Measurements from ENCODE around the gene AAMDC. TPM values are rescaled to one million over a fixed set of nuclear protein-coding genes. Genes with fewer than 3 reads are reported as not detected.
A peak's percentile ranks its signal among the peaks of the same experiment; 100 is the strongest.
"Not testable (repeated sequence)": the region's sequence is repeated elsewhere in the genome, so short reads cannot be mapped to it uniquely, and the experiment has no call there.

The AAMDC gene
- total RNA-seq, 1 experiment from 2014 or later: 21.1 TPM

DNA sequence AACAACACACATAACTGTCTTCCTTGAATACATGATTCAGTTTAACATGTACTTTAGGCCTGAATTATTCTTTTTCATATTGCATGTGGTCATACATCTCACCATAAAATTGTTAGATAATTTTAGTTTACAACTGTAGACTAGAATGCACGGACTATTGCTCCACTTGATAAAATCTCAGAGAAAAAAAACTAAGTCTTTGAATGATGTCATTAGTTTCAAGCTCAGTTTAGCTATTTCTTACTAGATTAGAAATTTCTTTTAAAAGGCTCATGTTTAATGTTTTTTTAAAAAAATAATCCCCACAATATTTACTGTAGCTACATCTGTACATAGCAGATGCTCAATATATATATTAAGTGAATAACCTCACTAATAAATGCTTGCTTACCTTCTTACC, 5.5 kb upstream of the AAMDC start:
- no peak for DNase-seq (ENCODE audit: low read depth)
- in situ Hi-C loops (cut with HindIII; ENCODE audit: low pct_unique_long_range_greater_than_20kb, low sequenced_read_pairs): no loop called here

DNA sequence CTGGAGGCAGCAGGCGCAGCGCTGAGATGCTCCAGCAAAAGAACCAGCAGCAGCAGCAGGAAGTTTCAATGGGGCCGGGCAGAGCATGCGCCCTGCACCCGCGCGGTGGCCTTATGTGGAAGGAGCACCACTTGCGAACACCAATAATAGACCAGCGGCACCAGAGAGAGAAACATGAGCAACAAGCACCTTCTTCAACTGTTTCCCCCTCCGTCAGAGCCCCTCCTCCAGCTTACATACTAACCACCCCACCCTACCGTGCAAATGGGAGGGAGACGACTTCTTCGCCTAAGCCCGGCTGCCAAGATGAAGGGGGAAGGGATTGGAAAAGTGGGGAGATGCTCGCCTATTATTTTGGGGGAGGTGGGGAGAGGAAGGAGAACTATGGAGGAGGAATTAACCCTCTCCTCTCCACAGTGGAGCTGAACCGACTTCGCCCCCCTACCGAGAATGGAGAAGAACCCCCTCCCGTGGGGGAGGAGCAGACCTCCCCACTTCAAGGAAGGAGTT, 1.5 kb upstream of the AAMDC start:
- in situ Hi-C loops (cut with HindIII; ENCODE audit: low pct_unique_long_range_greater_than_20kb, low sequenced_read_pairs): no loop called here
- peak; percentile 85 for DNase-seq (ENCODE audit: low read depth)

DNA sequence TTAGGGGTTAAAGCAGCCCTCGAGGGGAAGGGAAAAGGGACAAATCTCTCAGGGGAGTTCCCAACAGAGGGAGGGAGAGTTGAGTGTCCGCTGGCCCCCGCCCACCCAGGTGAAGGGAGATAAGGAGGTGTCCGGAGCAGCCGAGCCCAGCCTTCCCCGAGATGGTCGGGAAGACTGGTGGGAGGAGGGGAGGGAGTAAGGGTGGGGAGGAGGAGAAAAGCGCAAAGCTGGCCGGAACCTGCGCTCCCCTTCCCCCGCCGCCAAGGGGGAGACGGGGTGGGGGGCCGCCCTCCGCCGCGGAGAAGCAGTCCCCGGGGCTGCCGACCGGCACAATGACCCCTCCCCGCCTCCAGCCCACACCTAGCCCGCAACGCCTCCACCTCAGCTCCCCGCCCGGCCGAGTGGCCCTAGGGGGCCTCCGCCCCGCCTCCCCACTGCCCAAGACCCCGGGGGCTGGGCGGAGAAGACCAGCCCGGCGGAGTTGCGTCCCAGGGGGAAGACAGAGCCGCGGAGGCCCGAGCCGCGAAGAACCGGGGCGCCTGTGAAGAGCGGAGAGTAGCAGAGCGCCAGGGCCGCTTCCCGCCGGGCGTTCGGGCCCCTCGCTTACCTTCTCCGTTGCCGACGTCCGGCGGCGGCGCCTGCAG, 901 bp upstream of the AAMDC start:
- in situ Hi-C loops (cut with HindIII; ENCODE audit: low pct_unique_long_range_greater_than_20kb, low sequenced_read_pairs): no loop called here
- DNase-seq (ENCODE audit: low read depth): no peak

DNA sequence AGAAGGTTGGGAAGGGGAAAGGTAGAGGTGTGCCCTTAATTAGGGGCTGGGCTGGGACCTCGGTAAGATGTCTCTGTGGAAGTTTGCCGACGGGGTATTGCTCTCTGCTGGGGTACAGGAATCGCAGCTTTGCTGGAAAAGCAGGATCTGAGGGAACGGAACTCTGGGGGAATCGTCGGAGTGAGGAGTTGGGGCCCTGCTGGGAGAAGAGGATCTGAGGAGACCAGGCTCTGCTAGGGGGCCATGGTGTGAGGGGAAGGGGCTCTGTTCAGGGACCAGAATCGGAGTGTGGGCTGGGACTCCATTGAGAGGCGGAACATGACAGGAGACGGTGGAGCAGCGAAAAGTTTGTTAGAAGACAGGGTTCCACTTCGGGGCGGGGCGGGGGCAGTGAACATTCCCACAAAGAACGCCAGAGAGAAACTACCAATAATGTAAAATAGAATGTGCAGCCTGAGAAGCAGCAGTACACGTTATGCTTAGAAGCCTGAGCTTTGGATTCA, 456 bp downstream of the AAMDC start:
- in situ Hi-C loops (cut with HindIII; ENCODE audit: low pct_unique_long_range_greater_than_20kb, low sequenced_read_pairs): no loop called here
- peak; percentile 1 for DNase-seq (ENCODE audit: low read depth)

DNA sequence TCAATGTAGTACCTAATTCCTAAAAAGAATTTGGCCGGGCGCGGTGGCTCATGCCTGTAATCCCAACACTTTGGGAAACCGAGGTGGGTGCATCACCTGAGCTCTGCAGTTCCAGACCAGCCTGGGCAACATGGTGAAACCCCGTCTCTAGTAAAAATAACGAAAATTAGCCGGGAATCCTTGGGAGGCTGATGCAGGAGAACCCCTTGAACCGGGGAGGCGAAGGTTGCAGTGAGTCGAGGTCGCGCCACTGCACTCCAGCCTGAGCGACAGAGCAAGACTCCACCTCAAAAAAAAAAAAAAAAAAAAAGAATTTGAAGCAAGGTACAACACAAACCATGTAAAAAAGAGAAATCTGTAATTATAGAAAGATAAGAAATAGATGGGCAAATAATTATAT, 1.2 kb downstream of the AAMDC start:
- in situ Hi-C loops (cut with HindIII; ENCODE audit: low pct_unique_long_range_greater_than_20kb, low sequenced_read_pairs); DNase-seq (ENCODE audit: low read depth): not testable (repeated sequence)

DNA sequence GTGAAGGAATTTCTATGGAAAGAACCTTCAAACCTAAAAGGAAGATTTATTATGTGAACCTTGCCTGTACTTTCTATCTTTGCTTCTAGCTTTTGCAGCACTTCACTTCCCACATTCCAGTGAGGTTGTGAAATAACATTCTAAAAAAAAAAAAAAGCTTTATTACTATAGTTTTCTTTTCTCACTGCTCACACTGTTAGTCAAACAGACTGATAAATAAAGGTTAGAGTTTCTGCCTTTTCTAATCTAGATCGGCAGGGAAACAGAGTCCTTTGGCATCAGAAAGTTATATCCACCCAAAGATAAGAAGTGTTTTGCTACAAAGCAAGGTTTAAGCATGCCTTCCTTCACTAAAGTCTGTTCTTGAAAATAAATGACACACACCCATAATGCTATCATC, 2.8 kb downstream of the AAMDC start:
- DNase-seq (ENCODE audit: low read depth): no peak
- in situ Hi-C loops (cut with HindIII; ENCODE audit: low pct_unique_long_range_greater_than_20kb, low sequenced_read_pairs): no loop called here

DNA sequence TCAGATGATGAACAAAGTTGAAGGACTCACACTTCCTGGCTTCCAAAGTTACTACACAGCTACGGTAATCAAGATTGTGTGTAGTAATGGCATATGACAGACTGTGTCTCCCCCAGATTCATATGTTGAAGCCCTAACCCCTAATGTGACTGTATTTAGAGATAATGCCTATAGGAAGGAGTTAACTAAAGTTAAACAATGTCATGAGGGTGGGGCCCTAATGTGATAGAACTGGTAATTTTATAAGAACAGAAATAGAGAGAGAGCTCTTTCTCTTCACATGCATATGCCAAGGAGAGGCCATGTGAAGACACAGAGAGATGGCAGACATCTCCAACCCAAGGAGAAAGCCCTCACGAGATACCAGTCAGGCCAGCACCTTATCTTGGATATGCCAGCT, 8.0 kb downstream of the AAMDC start:
- no peak for DNase-seq (ENCODE audit: low read depth)
- in situ Hi-C loops (cut with HindIII; ENCODE audit: low pct_unique_long_range_greater_than_20kb, low sequenced_read_pairs): no loop called here

DNA sequence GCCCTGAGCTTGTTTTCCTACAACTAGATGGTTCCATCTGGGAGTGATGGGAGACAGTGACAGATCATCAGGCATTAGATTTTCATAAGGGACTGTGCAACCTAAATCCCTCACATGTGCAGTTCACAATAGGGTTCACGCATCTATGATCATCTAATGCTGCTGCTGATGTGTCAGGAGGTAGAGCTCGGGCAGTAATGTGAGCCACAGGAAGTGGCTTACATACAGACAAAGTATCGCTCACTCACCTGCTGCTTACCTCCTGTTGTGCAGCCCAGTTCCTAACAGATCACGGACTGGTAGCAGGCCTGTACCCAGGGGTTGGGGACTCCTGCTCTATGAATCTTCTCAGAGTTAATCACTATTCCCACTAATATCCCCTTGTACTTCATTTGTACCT, 12.4 kb downstream of the AAMDC start:
- in situ Hi-C loops (cut with HindIII; ENCODE audit: low pct_unique_long_range_greater_than_20kb, low sequenced_read_pairs): no loop called here

DNA sequence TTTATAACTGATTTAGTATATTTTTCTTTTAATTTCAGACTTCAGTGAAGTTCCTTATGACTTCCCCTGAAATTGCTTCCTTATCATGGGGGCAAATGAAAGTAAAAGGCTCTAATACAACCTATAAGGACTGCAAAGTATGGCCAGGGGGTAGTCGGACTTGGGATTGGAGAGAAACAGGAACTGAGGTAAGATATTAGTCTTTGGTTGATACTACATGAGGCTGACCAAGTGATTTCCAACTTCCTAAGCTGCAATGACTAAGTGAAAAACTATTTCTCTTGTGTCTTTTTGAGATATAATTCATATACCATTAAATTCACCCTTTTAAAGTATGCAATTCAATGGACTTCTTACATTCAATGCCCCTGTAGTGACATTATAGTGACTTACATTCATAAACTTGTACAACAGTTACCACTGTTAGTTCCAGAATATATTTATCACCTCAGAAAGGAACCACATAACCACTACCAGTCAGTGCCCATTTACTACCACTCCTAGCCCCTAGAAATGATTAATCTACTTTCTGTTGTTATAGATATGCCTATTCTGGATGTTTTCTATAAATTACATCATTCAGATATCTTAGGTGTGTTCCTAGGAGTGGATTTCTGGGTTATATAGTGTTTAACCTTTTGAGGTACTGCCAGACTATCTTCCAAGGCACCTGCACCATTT, 21.6 kb downstream of the AAMDC start:
- no peak for DNase-seq (ENCODE audit: low read depth)
- in situ Hi-C loops (cut with HindIII; ENCODE audit: low pct_unique_long_range_greater_than_20kb, low sequenced_read_pairs): no loop called here

More for the DNA sequence above, 12.4 kb downstream of the AAMDC start:
- DNase-seq (ENCODE audit: low read depth): no peak

DNA sequence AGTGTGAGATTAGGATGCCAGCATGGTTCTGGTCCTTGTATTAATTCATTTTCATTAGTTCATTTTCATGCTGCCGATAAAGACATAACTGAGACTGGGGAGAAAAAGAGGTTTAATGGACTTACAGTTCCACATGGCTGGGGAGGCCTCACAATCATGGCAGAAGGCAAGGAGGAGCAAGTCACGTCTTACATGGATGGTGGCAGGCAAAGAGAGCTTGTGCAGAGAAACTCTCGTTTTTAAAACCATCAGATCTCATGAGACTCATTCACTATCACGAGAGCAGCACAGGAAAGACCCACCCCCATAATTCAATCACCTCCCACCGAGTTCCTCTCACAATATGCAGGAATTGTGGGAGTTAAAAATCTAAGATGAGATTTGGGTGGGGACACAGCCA, 22.8 kb downstream of the AAMDC start:
- in situ Hi-C loops (cut with HindIII; ENCODE audit: low pct_unique_long_range_greater_than_20kb, low sequenced_read_pairs); DNase-seq (ENCODE audit: low read depth): not testable (repeated sequence)

DNA sequence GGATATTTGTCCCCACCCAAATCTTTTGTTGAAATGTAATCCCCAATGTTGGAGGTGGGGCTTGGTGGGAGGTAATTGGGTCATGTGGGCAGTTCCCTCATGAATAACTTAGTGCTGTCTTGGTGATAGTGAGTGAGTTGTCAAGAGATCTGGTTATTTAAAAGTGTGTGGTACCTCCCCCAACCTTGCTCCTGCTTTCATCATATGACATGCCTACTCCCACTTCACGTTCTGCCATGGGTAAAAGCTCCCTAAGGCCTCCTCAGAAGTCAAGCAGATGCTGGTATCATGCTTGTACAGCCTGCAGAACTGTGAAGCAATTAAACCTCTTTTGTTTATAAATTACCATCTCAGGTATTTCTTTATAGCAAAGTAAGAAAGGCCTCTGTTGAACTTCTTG, 30.6 kb downstream of the AAMDC start:
- no peak for DNase-seq (ENCODE audit: low read depth)
- in situ Hi-C loops (cut with HindIII; ENCODE audit: low pct_unique_long_range_greater_than_20kb, low sequenced_read_pairs): no loop called here

DNA sequence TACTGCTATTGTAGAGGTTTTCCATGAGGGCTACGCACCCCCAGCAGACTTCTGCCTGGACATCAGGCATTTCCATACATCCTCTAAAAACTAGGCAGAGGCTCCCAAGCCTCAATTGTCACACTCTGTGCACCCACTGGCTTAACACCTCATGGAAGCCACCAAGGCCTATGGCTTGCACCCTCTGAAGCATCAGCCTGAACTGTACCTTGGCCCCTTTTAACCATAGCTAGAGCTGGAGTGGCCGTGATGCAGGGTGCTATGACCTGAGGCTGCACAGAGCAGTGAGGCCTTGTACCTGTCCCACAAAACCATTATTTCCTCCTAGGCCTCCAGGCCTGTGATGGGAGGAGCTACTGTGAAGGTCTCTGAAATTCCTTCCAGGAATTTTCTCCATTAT, 33.9 kb downstream of the AAMDC start:
- in situ Hi-C loops (cut with HindIII; ENCODE audit: low pct_unique_long_range_greater_than_20kb, low sequenced_read_pairs): no loop called here
- no peak for DNase-seq (ENCODE audit: low read depth)

DNA sequence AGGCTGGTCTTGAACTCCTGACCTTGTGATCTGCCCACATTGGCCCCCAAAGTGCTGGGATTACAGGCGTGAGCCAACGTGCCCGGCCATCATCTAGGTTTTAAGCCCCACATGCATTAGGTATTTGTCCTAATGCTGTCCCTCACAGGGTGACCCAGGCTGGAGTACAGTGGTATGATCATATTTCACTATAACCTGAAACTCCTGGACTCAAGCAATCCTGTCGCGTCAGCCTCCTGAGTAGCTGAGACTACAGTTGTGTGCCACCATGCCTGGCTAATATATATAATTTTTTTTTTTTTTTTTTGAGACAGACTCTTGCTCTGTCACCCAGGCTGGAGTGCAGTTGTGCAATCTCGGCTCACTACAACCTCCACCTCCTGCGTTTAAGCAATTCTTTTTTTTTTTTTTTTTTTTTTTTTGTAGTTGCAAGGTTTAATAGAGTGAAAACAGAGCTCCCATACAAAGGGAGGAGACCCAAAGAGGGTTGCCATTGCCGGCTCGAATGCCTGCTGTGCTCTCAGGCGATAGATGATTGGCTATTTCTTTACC, 37.0 kb downstream of the AAMDC start:
- in situ Hi-C loops (cut with HindIII; ENCODE audit: low pct_unique_long_range_greater_than_20kb, low sequenced_read_pairs); DNase-seq (ENCODE audit: low read depth): not testable (repeated sequence)

DNA sequence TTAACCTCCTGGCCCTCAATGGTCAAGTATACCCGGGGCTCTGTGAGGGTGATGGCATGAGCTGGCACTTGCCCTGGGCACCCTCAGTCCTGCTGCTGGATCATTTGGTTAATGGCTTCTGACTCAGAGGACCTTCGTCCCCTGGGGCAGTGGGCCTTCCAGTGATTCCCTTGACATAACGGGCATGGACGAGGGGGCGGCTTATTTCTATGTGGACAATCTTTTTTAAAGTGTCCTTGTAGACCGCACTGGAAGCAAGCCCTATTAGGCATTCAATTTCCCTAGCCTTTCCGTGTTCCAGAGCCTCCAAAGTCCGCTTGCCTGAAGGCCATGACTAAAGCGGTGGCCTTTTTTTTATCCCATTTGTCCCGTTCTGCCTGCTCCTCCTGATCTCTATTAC, 40.5 kb downstream of the AAMDC start:
- DNase-seq (ENCODE audit: low read depth); in situ Hi-C loops (cut with HindIII; ENCODE audit: low pct_unique_long_range_greater_than_20kb, low sequenced_read_pairs): not testable (repeated sequence)

DNA sequence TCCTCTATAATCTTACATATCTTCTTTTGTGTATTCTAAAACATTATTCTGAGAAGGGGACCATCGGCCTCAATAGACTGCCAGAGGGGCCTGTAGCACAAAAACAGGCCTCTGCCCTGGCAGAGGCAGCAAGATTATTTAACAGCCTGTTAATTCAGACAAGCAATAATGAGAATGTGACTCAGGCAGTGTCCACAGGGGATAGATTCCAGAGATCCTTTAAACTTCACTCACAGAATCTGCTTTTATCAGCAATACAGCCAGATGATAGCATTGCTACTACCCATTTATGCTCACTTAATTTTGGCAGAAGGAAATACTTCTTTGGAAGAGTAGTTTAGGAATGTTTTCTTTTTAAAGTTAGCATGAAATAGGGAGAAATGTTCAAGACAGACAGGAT, 44.9 kb downstream of the AAMDC start:
- DNase-seq (ENCODE audit: low read depth): no peak
- in situ Hi-C loops (cut with HindIII; ENCODE audit: low pct_unique_long_range_greater_than_20kb, low sequenced_read_pairs): no loop called here

DNA sequence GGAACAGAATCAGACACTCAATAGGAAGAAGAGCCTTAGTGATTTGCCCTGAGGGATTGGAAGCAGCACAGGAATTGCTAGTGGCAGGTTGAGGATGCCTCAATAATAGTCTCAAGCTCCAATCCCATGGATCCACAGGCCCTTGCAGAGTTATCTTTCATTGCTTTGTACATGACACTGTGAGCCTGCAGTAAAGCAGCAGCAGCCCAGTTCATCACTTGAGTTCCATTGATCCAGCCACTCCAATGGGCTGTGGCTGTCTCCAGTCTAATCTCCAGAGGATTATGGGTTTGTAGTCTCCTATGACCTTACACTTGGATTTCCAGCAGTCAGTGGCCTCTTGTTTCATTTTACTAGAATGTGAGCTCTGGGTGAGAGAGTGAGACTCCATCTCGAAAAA, 45.4 kb downstream of the AAMDC start:
- in situ Hi-C loops (cut with HindIII; ENCODE audit: low pct_unique_long_range_greater_than_20kb, low sequenced_read_pairs): no loop called here
- DNase-seq (ENCODE audit: low read depth): no peak

DNA sequence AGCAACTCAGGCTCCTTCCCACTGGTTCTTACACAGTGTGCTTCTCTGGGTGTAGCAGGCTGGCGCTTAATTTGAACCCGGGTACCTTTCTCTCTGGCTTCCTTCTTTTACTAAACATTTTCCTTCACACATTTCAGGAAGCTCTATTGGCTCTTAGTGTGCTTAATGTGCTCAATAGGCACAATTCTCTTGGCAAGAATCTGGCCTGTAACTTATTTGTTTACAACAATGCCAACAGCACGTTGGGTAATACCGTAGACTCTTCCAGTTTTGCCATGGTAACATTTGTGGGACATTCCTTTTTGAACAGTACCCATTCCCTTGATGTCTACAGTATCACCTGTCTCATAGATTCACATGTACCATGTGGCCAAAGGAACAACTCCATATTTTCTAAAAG, 47.8 kb downstream of the AAMDC start:
- DNase-seq (ENCODE audit: low read depth): no peak
- in situ Hi-C loops (cut with HindIII; ENCODE audit: low pct_unique_long_range_greater_than_20kb, low sequenced_read_pairs): no loop called here

DNA sequence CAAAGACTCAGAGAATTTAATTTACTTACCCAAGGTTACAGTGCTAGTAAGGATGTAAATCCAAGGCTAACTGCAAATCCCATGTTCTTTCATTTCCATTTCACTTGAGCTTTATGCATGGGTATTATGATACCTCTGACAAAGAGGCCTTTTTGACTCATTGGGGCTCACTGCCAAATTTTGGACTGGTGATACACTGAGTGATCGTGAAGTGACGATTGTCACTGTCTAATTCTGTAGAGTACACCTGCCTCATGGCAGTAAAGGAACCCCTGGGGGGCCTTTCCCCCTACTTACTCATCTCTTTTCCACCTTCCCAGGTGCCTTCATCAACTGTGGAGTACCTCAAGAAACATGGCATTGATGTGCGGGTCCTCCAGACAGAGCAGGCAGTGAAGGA, 50.9 kb downstream of the AAMDC start:
- in situ Hi-C loops (cut with HindIII; ENCODE audit: low pct_unique_long_range_greater_than_20kb, low sequenced_read_pairs): no loop called here
- no peak for DNase-seq (ENCODE audit: low read depth)

DNA sequence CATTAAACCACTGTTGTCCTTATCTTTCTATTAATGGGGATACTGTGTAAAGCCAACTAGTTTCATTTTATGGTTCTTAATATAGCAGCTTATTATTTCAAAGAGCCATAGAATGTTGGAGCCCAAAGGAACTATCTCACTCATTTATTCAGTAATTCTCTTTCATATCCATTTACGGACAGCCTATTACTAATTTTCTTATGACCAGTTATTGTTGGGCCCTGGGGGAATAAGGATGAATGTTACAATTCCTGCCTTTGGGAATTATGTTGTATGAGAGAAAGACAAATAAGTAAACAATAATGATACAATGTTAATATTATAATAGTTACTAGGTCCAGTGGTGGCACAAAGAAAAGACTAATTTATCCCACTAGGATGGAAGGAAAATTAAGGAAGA, 52.4 kb downstream of the AAMDC start:
- in situ Hi-C loops (cut with HindIII; ENCODE audit: low pct_unique_long_range_greater_than_20kb, low sequenced_read_pairs): no loop called here
- DNase-seq (ENCODE audit: low read depth): no peak
